ENCODE results near the gene SLC6A17. TPM values are rescaled to one million over a fixed set of nuclear protein-coding genes. Genes with fewer than 3 reads are reported as not detected.

The SLC6A17 gene
- total RNA-seq, 2 donors from 2014 or later: 0.41 to 2.2 TPM

DNA sequence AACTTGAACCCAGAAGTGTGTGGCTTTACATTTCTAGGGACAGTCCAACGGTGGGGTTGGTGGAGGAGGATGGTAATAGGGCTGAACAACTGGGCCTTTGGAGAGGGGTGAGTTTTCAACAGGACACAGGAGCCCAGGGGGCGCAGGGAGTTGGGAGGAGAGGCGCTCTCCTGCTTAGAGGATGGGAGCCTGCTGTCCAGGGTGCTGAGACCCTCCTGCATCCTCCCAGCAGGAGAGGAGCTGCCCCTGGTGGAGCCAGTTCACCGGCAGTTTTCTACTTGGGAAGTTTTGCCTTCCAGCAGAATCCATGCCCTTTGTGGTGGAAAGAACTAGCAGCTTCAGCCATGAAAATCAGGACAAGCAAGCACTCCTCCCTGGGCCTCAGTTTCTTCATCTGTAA is 68.4 kb downstream of the SLC6A17 start:
- no peak for TF ChIP-seq POLR2AphosphoS5 (IDR thresholded peaks at IDR 0.05)
- TF ChIP-seq POLR2A (IDR thresholded peaks at IDR 0.05): no peak
- TF ChIP-seq, protein P1, sequence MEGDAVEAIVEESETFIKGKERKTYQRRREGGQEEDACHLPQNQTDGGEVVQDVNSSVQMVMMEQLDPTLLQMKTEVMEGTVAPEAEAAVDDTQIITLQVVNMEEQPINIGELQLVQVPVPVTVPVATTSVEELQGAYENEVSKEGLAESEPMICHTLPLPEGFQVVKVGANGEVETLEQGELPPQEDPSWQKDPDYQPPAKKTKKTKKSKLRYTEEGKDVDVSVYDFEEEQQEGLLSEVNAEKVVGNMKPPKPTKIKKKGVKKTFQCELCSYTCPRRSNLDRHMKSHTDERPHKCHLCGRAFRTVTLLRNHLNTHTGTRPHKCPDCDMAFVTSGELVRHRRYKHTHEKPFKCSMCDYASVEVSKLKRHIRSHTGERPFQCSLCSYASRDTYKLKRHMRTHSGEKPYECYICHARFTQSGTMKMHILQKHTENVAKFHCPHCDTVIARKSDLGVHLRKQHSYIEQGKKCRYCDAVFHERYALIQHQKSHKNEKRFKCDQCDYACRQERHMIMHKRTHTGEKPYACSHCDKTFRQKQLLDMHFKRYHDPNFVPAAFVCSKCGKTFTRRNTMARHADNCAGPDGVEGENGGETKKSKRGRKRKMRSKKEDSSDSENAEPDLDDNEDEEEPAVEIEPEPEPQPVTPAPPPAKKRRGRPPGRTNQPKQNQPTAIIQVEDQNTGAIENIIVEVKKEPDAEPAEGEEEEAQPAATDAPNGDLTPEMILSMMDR (IDR thresholded peaks at IDR 0.05): no peak
- H3K27ac ChIP-seq: no peak overlapping the region
- H3K9me3 ChIP-seq: no peaks in the 10 kb centered on the region
- no peaks in the 10 kb centered on the region for H3K36me3 ChIP-seq
- intact Hi-C loops (cut with DNase I): no loop called here
- no peak overlapping the region for H3K4me3 ChIP-seq
- DNase-seq (ENCODE audit: low spot score): no peak
- 72% methylated on average over 4 of the region's 4 CpGs for WGBS
- no peaks in the 10 kb centered on the region for H3K4me1 ChIP-seq (replicated peaks)
- H3K27me3 ChIP-seq (replicated peaks; ENCODE audit: insufficient read depth): no peaks in the 10 kb centered on the region

DNA sequence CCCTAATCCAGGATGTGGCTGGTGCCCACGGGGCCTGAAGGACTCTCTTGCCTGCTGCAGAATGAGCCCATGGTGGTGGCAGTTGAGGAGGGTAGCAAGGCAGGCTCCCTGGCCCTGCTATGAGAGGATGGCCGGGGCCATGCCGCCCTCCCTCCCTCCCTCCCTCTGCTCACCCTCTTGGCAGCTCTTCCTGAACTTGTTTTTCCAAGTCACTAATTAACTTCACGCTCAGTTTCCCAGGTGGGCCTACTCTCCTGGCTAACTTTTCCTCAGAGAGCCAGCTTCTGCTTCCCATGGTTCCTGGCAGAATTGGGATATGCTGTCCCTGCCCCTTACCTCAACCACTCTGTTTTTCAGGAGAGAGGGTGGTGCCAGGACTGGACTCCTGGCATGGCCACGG is 70.0 kb downstream of the SLC6A17 start:
- Histone ChIP-seq H3K4me3 (no peak overlapping the region), H3K4me1 (replicated peaks) (no peaks in the 10 kb centered on the region), H3K27me3 (replicated peaks; ENCODE audit: insufficient read depth) (no peaks in the 10 kb centered on the region), H3K27ac (no peak overlapping the region), H3K36me3 (no peaks in the 10 kb centered on the region), H3K9me3 (no peaks in the 10 kb centered on the region)
- DNase-seq (ENCODE audit: low spot score): no peak
- WGBS: 61% methylated on average over 5 of the region's 5 CpGs
- TF ChIP-seq, protein P1 (IDR thresholded peaks at IDR 0.05): no peak
- TF ChIP-seq POLR2AphosphoS5 (IDR thresholded peaks at IDR 0.05) (no peak), POLR2A (IDR thresholded peaks at IDR 0.05) (no peak)
- intact Hi-C loops (cut with DNase I): no loop called here

DNA sequence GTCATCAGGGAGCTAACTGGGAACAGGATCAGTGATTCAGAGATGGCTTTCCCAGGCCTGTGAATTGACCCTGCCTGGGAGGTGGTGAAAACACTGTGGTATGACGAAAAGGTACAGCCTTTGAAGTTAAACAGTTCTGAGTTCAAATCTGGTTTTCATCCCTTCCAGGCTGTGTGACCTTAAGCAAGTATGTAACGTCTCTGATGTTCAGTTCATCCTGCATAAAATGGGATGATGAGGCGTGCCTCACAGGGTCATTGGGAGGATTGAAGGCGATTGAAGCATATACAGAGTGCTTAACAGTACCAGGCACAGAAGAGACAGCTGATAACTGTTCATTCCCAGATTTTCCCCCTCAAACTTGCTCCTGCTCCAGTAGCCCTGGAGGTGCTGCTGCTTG is 70.8 kb downstream of the SLC6A17 start:
- 97% methylated on average over 4 of the region's 4 CpGs for WGBS
- no peak overlapping the region for H3K27ac ChIP-seq
- H3K4me1 ChIP-seq (replicated peaks): no peaks in the 10 kb centered on the region
- no peak overlapping the region for H3K4me3 ChIP-seq
- TF ChIP-seq, protein P1 (IDR thresholded peaks at IDR 0.05): no peak
- TF ChIP-seq POLR2AphosphoS5 (IDR thresholded peaks at IDR 0.05): no peak
- TF ChIP-seq POLR2A (IDR thresholded peaks at IDR 0.05): no peak
- intact Hi-C loops (cut with DNase I): no loop called here
- no peak for DNase-seq (ENCODE audit: low spot score)
- H3K27me3 ChIP-seq (replicated peaks; ENCODE audit: insufficient read depth): no peaks in the 10 kb centered on the region
- no peaks in the 10 kb centered on the region for H3K36me3 ChIP-seq
- H3K9me3 ChIP-seq: no peaks in the 10 kb centered on the region

DNA sequence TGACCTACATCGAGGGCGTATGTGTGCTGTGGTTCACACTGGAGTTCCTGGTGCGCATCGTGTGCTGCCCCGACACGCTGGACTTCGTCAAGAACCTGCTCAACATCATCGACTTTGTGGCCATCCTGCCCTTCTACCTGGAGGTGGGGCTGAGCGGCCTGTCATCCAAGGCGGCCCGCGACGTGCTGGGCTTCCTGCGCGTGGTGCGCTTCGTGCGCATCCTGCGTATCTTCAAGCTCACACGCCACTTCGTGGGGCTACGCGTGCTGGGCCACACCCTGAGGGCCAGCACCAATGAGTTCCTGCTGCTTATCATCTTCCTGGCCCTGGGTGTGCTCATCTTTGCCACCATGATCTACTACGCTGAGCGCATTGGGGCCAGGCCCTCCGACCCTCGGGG is 72.8 kb downstream of the SLC6A17 start:
- Histone ChIP-seq H3K27ac (no peak overlapping the region), H3K4me3 (no peak overlapping the region), H3K36me3 (no peaks in the 10 kb centered on the region), H3K9me3 (no peaks in the 10 kb centered on the region), H3K4me1 (replicated peaks) (no peaks in the 10 kb centered on the region), H3K27me3 (replicated peaks; ENCODE audit: insufficient read depth) (no peaks in the 10 kb centered on the region)
- DNase-seq (ENCODE audit: low spot score): no peak
- intact Hi-C loops (cut with DNase I): no loop called here
- 98% methylated on average over 27 of the region's 27 CpGs for WGBS
- TF ChIP-seq POLR2AphosphoS5 (IDR thresholded peaks at IDR 0.05) (no peak), POLR2A (IDR thresholded peaks at IDR 0.05) (no peak)
- TF ChIP-seq, protein P1 (IDR thresholded peaks at IDR 0.05): no peak

DNA sequence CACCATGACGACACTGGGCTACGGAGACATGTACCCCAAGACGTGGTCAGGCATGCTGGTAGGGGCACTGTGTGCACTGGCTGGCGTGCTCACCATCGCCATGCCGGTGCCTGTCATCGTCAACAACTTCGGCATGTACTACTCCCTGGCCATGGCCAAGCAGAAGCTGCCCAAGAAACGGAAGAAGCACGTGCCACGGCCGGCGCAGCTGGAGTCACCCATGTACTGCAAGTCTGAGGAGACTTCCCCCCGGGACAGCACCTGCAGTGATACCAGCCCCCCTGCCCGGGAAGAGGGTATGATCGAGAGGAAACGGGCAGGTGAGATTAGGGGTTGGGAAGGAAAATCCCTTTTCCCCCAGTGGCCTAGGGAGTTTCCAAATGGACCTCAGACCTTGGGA is 73.3 kb downstream of the SLC6A17 start:
- no peak overlapping the region for H3K4me3 ChIP-seq
- DNase-seq (ENCODE audit: low spot score): no peak
- H3K36me3 ChIP-seq: no peaks in the 10 kb centered on the region
- no peak overlapping the region for H3K27ac ChIP-seq
- 96% methylated on average over 17 of the region's 17 CpGs for WGBS
- TF ChIP-seq, protein P1 (IDR thresholded peaks at IDR 0.05): no peak
- no peak for TF ChIP-seq POLR2A (IDR thresholded peaks at IDR 0.05)
- TF ChIP-seq POLR2AphosphoS5 (IDR thresholded peaks at IDR 0.05): no peak
- H3K4me1 ChIP-seq (replicated peaks): no peaks in the 10 kb centered on the region
- no peaks in the 10 kb centered on the region for H3K9me3 ChIP-seq
- no peaks in the 10 kb centered on the region for H3K27me3 ChIP-seq (replicated peaks; ENCODE audit: insufficient read depth)
- intact Hi-C loops (cut with DNase I): no loop called here

Data from prostate gland (tissue), 2 donors.